K562 (cell line): Measurements from ENCODE around the gene TRAPPC8. TPM values are rescaled to one million over a fixed set of nuclear protein-coding genes. Genes with fewer than 3 reads are reported as not detected.
"Not testable (repeated sequence)": the region's sequence is repeated elsewhere in the genome, so short reads cannot be mapped to it uniquely, and the experiment has no call there.

Source experiments
- ATAC-seq: fragments of 200-7000 bp; cut with Tn5 transposase; 3 replicates; pipeline ENCODE4 v1.9.1; 2020; ENCODE audit warnings: moderate library complexity
- BruUV-seq: library from RNA; stranded (reverse); fragments of 400-500 nt; replicated peaks from 2 replicates; lab custom pipeline; 2021; lab: Mats Ljungman, UMichigan
- CTCF ChIA-PET: fragments of 300-600 bp; formaldehyde crosslinking; extraction: SDS; loops from one replicate; lab custom pipeline; 2021; ENCODE audit warnings: low intra/inter-chr PET ratio; lab: Yijun Ruan, JAX
- POLR2A ChIA-PET: fragments of 300-600, 350-650 bp; sonication (Branson Sonifier 250); formaldehyde crosslinking; extraction: SDS; loops from one replicate; lab custom pipeline; 2021; ENCODE audit warnings: antibody characterized with exemption, inconsistent platforms; lab: Yijun Ruan, JAX
- DNase-seq, 4 experiments: peaks; one replicate each; pipeline versions ENCODE4 v3.0.0 to v3.0.0-alpha.2; 2011 to 2018; ENCODE audit warnings: low spot score in 3 of 4, mixed read lengths in 3 of 4; ENCODE audit errors: extremely low read depth in 1 of 4
- FAIRE-seq: peaks from 2 replicates; lab custom pipeline; 2011; peaks lifted over from hg19 to GRCh38; lab: Jason Lieb, UNC
- H2AFZ ChIP-seq: 2 replicates; pipeline ENCODE4 v1.6.0; 2011; ENCODE audit warnings: low read depth, low read length, control low read depth, inconsistent platforms
- H3K27ac ChIP-seq: fragments of 200-600 bp; 3 replicates; pipeline ENCODE4 v1.8.0; 2011; ENCODE audit warnings: low read depth, mild to moderate bottlenecking, control low read depth, inconsistent platforms, low read length, moderate library complexity, mixed read lengths; ENCODE audit errors: extremely low read depth
- H3K27me3 ChIP-seq, 2 experiments: fragments of 300-600 bp in 1 of 2; 2 replicates in 1 of 2; 3 replicates in 1 of 2; pipeline versions ENCODE4 v1.6.0 to v1.8.0; 2011; ENCODE audit warnings: inconsistent platforms in 2 of 2, low read length in 2 of 2, mild to moderate bottlenecking in 1 of 2, mixed read lengths in 1 of 2, moderate library complexity in 1 of 2; ENCODE audit not compliant: control insufficient read depth in 2 of 2, insufficient read depth in 2 of 2
- H3K36me3 ChIP-seq: fragments of 300-600 bp; 3 replicates; pipeline ENCODE4 v1.8.0; 2011; ENCODE audit warnings: mild to moderate bottlenecking, low read length, inconsistent platforms; ENCODE audit not compliant: control insufficient read depth, insufficient read depth
- H3K4me1 ChIP-seq, 2 experiments: fragments of 200-600 bp in 1 of 2; replicated peaks in 1 of 2; 2 replicates in 1 of 2; 3 replicates in 1 of 2; pipeline versions ENCODE4 v1.5.1 to v1.8.0; 2011; ENCODE audit warnings: inconsistent platforms in 2 of 2, low read length in 2 of 2, mild to moderate bottlenecking in 1 of 2, mixed read lengths in 1 of 2, moderate library complexity in 1 of 2; ENCODE audit not compliant: control insufficient read depth in 2 of 2, insufficient read depth in 2 of 2
- H3K4me2 ChIP-seq: 2 replicates; pipeline ENCODE4 v1.6.1; 2011; ENCODE audit warnings: low read length, control low read depth, inconsistent platforms, mixed read lengths; ENCODE audit not compliant: insufficient read depth
- H3K4me3 ChIP-seq: fragments of 200-600 bp; sonication (generic), shearing (Covaris generic); 2 replicates; pipeline ENCODE4 v1.5.1; 2016; ENCODE audit warnings: control low read depth, inconsistent platforms
- H3K79me2 ChIP-seq: fragments of 200-600 bp; 3 replicates; pipeline ENCODE4 v1.8.0; 2011; ENCODE audit warnings: low read length, inconsistent platforms; ENCODE audit not compliant: control insufficient read depth, insufficient read depth
- H3K9ac ChIP-seq, 2 experiments: 2 replicates each; pipeline versions ENCODE4 v1.6.0 to v1.6.1; 2011; ENCODE audit warnings: low read depth in 2 of 2, low read length in 2 of 2, control low read depth in 1 of 2, inconsistent platforms in 1 of 2, mild to moderate bottlenecking in 1 of 2, mixed read lengths in 1 of 2; ENCODE audit not compliant: insufficient read depth in 1 of 2
- H3K9me1 ChIP-seq: one replicate; pipeline ENCODE4 v1.6.0; 2011; ENCODE audit warnings: inconsistent platforms, mild to moderate bottlenecking, low read length, moderate library complexity; ENCODE audit not compliant: control insufficient read depth, insufficient read depth
- H3K9me3 ChIP-seq: replicated peaks from 2 replicates; pipeline ENCODE4 v1.5.1; 2011; ENCODE audit warnings: low read depth, low read length, inconsistent platforms; ENCODE audit not compliant: control insufficient read depth, insufficient read depth
- H4K20me1 ChIP-seq: replicated peaks from 2 replicates; pipeline ENCODE4 v1.6.1; 2011; ENCODE audit warnings: low read length, inconsistent platforms, mixed read lengths; ENCODE audit not compliant: control insufficient read depth, insufficient read depth
- CAMTA2 ChIP-seq: fragments of 250-450 bp; sonication (Bioruptor Pico); conservative IDR thresholded peaks from 2 replicates; pipeline ENCODE4 v1.5.1; 2022
- STAG1 ChIP-seq: sonication (generic); formaldehyde crosslinking; IDR thresholded peaks from 2 replicates; pipeline ENCODE4 v1.5.0; 2020; ENCODE audit warnings: missing genetic modification reagents, borderline replicate concordance
- TCF7L2 ChIP-seq: fragments of 150-350 bp; IDR thresholded peaks from 2 replicates; pipeline ENCODE4 v1.6.1; 2016; ENCODE audit warnings: low read depth, mild to moderate bottlenecking, low read length, moderate library complexity
- WHSC1 ChIP-seq: IDR thresholded peaks from one replicate; pipeline ENCODE4 v1.6.1; 2012; ENCODE audit warnings: low read length, control low read depth, inconsistent platforms
- WGBS: fragments of 100-300 bp; shearing (Covaris generic); methylation state at CpG from one replicate; pipeline ENCODE4 v1.1.6; 2016; ENCODE audit warnings: low coverage, mixed read lengths; ENCODE audit not compliant: insufficient coverage; ENCODE audit errors: missing lambda C conversion rate; 5-methylcytosine and 5-hydroxymethylcytosine counted together
- in situ Hi-C: fragments of 300-500 bp; cut with MboI; formaldehyde crosslinking; loops from 4 replicates; pipeline ENCODE4 v1.15.0; 2018; ENCODE audit warnings: inconsistent platforms, mixed read lengths
- intact Hi-C: fragments of 100-400 bp; cut with micrococcal nuclease; formaldehyde crosslinking; loops from 2 replicates; pipeline ENCODE4 v1.14.2; 2022
- polyA plus RNA-seq, 8 experiments: library from polyadenylated mRNA; depleted of rRNA in 4 of 8; stranded (reverse) in 5 of 8; unstranded in 3 of 8; fragments of >200 nt; fragmentation: Nextera tagmentation in 2 of 8; fragmentation: Illumina TruSeq in 1 of 8; extraction: Ambion mirVana in 2 of 8; extraction: Trizol in 1 of 8; gene quantifications; 2 replicates each; pipeline versions ENCODE4 v1.2.1 to v1.2.3, GENCODE V29; 2011 to 2014; ENCODE audit warnings: inconsistent platforms in 1 of 8, missing spikeins in 1 of 8
- total RNA-seq, 7 experiments: library from RNA; depleted of rRNA in 6 of 7; stranded (reverse); fragments of >200 nt in 6 of 7; fragmentation: Illumina TruSeq in 2 of 7; extraction: Trizol in 2 of 7; gene quantifications; 2 replicates each; pipeline versions ENCODE4 v1.2.1 to v1.2.3, GENCODE V29; 2011 to 2021; ENCODE audit warnings: low replicate concordance in 1 of 7

Gene TRAPPC8
- total and polyA plus RNA-seq, 9 of the 15 experiments (the other 6 are each of a cell fraction or from before 2014, with no cell fraction given), result 20.1 to 111 (median 35.6) TPM

GRCh38 chr18:31901063-31901462 lies 41.9 kb downstream of the TRAPPC8 start:
- intact Hi-C loops, result no loop called here
- in situ Hi-C loops, result no loop called here
- no peaks in the 10 kb centered on the region for H4K20me1 ChIP-seq
- FAIRE-seq, result no peak
- CTCF ChIA-PET, result no interaction called here
- TF ChIP-seq TCF7L2 (no peak), WHSC1 (no peak), CAMTA2 (no peak), STAG1 (CRISPR knock-in tag) (no peak)
- TF ChIP-seq, all 486 proteins: peak for 0
- ATAC-seq, result no peak; the same call in 2 of the 3 replicates
- POLR2A ChIA-PET, result no interaction called here
- DNase-seq, result no peak
- Histone ChIP-seq H2AFZ (no peak overlapping the region), H3K79me2 (no peaks in the 10 kb centered on the region), H3K9me1 (no peaks in the 10 kb centered on the region), H3K4me2 (no peak overlapping the region), H3K27me3 (no peaks in the 10 kb centered on the region), H3K36me3 (peaks cover 79% of the 10 kb centered on the region), H3K4me3 (no peak overlapping the region), H3K4me1 (no peaks in the 10 kb centered on the region), H3K9ac (no peak overlapping the region), H3K27ac (no peak overlapping the region; the same call in 2 of the 3 replicates), H3K9me3 (no peaks in the 10 kb centered on the region)
- BruUV-seq, result no TSS peak

GRCh38 chr18:31899771-31900170 lies 43.2 kb downstream of the TRAPPC8 start:
- H3K27ac ChIP-seq, H3K27me3 ChIP-seq, H3K4me2 ChIP-seq, FAIRE-seq, BruUV-seq, intact Hi-C loops, H2AFZ ChIP-seq, H3K4me1 ChIP-seq, H3K9me1 ChIP-seq, POLR2A ChIA-PET, CTCF ChIA-PET, DNase-seq, H3K79me2 ChIP-seq, H3K4me3 ChIP-seq, H4K20me1 ChIP-seq, ATAC-seq, in situ Hi-C loops, H3K9me3 ChIP-seq, H3K9ac ChIP-seq: not testable (repeated sequence)
- H3K36me3 ChIP-seq, result peaks cover 80% of the 10 kb centered on the region
- 97% methylated on average over 7 of the region's 7 CpGs for WGBS
